K562 (cell line): Measurements from ENCODE around the gene SNX18. TPM values are rescaled to one million over a fixed set of nuclear protein-coding genes. Genes with fewer than 3 reads are reported as not detected.

ENCODE experiments used
- CHD7 ChIP-seq: fragments of 200-600 bp; sonication (generic); IDR thresholded peaks from one replicate; pipeline ENCODE4 v1.6.1; 2012; ENCODE audit warnings: mild to moderate bottlenecking, low read depth, low read length, inconsistent platforms
- HDAC6 ChIP-seq: IDR thresholded peaks from 2 replicates; pipeline ENCODE4 v1.6.1; 2012; ENCODE audit warnings: low read depth, mild to moderate bottlenecking, control low read depth, inconsistent platforms, low read length, moderate library complexity
- KDM2B ChIP-seq: fragments of 250-450 bp; sonication (Bioruptor Pico); IDR thresholded peaks from 2 replicates; pipeline ENCODE4 v1.8.0; 2021; ENCODE audit warnings: mild to moderate bottlenecking, moderate library complexity
- NCOR1 ChIP-seq: fragments of 450-650 bp; IDR thresholded peaks from 2 replicates; pipeline ENCODE4 v1.6.1; 2016; ENCODE audit warnings: mild to moderate bottlenecking, moderate library complexity
- PYGO2 ChIP-seq: fragments of 450-650 bp; IDR thresholded peaks from 2 replicates; pipeline ENCODE4 v1.6.1; 2016; ENCODE audit warnings: mild to moderate bottlenecking, missing genetic modification characterization, moderate library complexity, missing compliant biosample characterization
- RUNX1 ChIP-seq: sonication (generic); IDR thresholded peaks from 2 replicates; pipeline ENCODE4 v1.6.1; 2016; ENCODE audit warnings: antibody characterized with exemption, low read depth
- SIN3A ChIP-seq, 2 experiments: fragments of 150-350 bp in 1 of 2; IDR thresholded peaks; 2 replicates each; pipeline ENCODE4 v1.6.1; 2011 to 2016; ENCODE audit warnings: borderline replicate concordance in 2 of 2, low read depth in 2 of 2, low read length in 2 of 2, mild to moderate bottlenecking in 2 of 2, moderate library complexity in 2 of 2; ENCODE audit not compliant: control insufficient read depth in 1 of 2
- polyA plus RNA-seq, 8 experiments: library from polyadenylated mRNA; depleted of rRNA in 4 of 8; stranded (reverse) in 5 of 8; unstranded in 3 of 8; fragments of >200 nt; fragmentation: Nextera tagmentation in 2 of 8; fragmentation: Illumina TruSeq in 1 of 8; extraction: Ambion mirVana in 2 of 8; extraction: Trizol in 1 of 8; gene quantifications; 2 replicates each; pipeline versions ENCODE4 v1.2.1 to v1.2.3, GENCODE V29; 2011 to 2014; ENCODE audit warnings: inconsistent platforms in 1 of 8, missing spikeins in 1 of 8
- total RNA-seq, 7 experiments: library from RNA; depleted of rRNA in 6 of 7; stranded (reverse); fragments of >200 nt in 6 of 7; fragmentation: Illumina TruSeq in 2 of 7; extraction: Trizol in 2 of 7; gene quantifications; 2 replicates each; pipeline versions ENCODE4 v1.2.1 to v1.2.3, GENCODE V29; 2011 to 2021; ENCODE audit warnings: low replicate concordance in 1 of 7

Gene SNX18
- total and polyA plus RNA-seq, 9 of the 15 experiments (the other 6 are each of a cell fraction or from before 2014, with no cell fraction given) = 2.3 to 8.8 (median 6.0) TPM

GRCh38 chr5:54551292-54551691 is 33.7 kb downstream of the SNX18 start (continued):
- TF ChIP-seq CHD7 (no peak), KDM2B (no peak), PYGO2 (tag) (no peak), NCOR1 (no peak), SIN3A (IDR thresholded peaks at IDR 0.05; ENCODE audit: borderline replicate concordance in 2 of 2, control insufficient read depth in 1 of 2, low read depth in 2 of 2, low read length in 2 of 2) (no peak), RUNX1 (no peak), HDAC6 (no peak)
